Smooth muscle cell (in vitro differentiated cells): ENCODE data around the gene PMPCA. TPM values are rescaled to one million over a fixed set of nuclear protein-coding genes. Genes with fewer than 3 reads are reported as not detected.

Source experiments
- DNase-seq: peaks from one replicate; lab custom pipeline; 2025; ENCODE audit not compliant: unreplicated experiment; lab: John Stamatoyannopoulos, UW
- H2AFZ ChIP-seq: fragments of 200-600 bp; sonication (generic); 2 replicates; pipeline ENCODE4 v1.6.0; 2016; ENCODE audit warnings: antibody characterized with exemption, low read depth, mild to moderate bottlenecking
- H3F3A ChIP-seq: fragments of 200-600 bp; sonication (generic); 2 replicates; pipeline ENCODE4 v1.6.0; 2017; ENCODE audit warnings: antibody characterized with exemption, low read depth
- H3K27ac ChIP-seq: fragments of 200-600 bp; sonication (generic); 2 replicates; pipeline ENCODE4 v1.5.1; 2016; ENCODE audit warnings: low read depth, mild to moderate bottlenecking
- H3K27me3 ChIP-seq: fragments of 200-600 bp; sonication (generic); 2 replicates; pipeline ENCODE4 v1.6.1; 2016; ENCODE audit warnings: low read depth, mild to moderate bottlenecking
- H3K36me3 ChIP-seq: fragments of 200-600 bp; sonication (generic); 2 replicates; pipeline ENCODE4 v1.5.1; 2016; ENCODE audit warnings: low read depth
- H3K4me1 ChIP-seq: fragments of 200-600 bp; sonication (generic); 2 replicates; pipeline ENCODE4 v1.5.1; 2016; ENCODE audit warnings: low read depth
- H3K4me2 ChIP-seq: fragments of 200-600 bp; sonication (generic); 2 replicates; pipeline ENCODE4 v1.6.0; 2016; ENCODE audit warnings: mild to moderate bottlenecking
- H3K4me3 ChIP-seq: fragments of 200-600 bp; sonication (generic); 2 replicates; pipeline ENCODE4 v1.5.1; 2016; ENCODE audit warnings: mild to moderate bottlenecking
- H3K79me2 ChIP-seq: fragments of 200-600 bp; sonication (generic); 2 replicates; pipeline ENCODE4 v1.6.0; 2016; ENCODE audit warnings: low read depth, mild to moderate bottlenecking
- H3K9ac ChIP-seq: fragments of 200-600 bp; sonication (generic); 2 replicates; pipeline ENCODE4 v1.6.0; 2016; ENCODE audit warnings: low read depth
- H3K9me3 ChIP-seq: fragments of 200-600 bp; sonication (generic); replicated peaks from 2 replicates; pipeline ENCODE4 v1.5.1; 2016; ENCODE audit warnings: low read depth
- H4K20me1 ChIP-seq: fragments of 200-600 bp; sonication (generic); 2 replicates; pipeline ENCODE4 v1.6.0; 2016; ENCODE audit warnings: low read depth
- CTCF ChIP-seq: fragments of 200-600 bp; sonication (generic); IDR thresholded peaks from 2 replicates; pipeline ENCODE4 v1.5.1; 2017; ENCODE audit warnings: borderline replicate concordance, mild to moderate bottlenecking, antibody characterized with exemption; ENCODE audit not compliant: insufficient read depth, poor library complexity, severe bottlenecking
- WGBS: methylation state at CpG from one replicate; pipeline ENCODE4 v1.1.7; 2016; ENCODE audit warnings: low lambda C conversion rate; 5-methylcytosine and 5-hydroxymethylcytosine counted together
- polyA plus RNA-seq: library from polyadenylated mRNA; unstranded; fragments of >200 nt; fragmentation: Nextera tagmentation; extraction: Ambion mirVana; gene quantifications from 2 replicates; pipeline ENCODE4 v1.2.1, GENCODE V29; 2016
- total RNA-seq: library from RNA; depleted of rRNA; stranded (reverse); fragments of >200 nt; gene quantifications from 2 replicates; pipeline ENCODE4 v1.2.3, GENCODE V29; 2014

PMPCA gene
- total and polyA plus RNA-seq, 2 experiments from 2014 or later = 39.8 to 73.0 TPM

GRCh38 chr9:136397643-136398042 lies 12.8 kb upstream of the PMPCA start:
- no peak overlapping the region for H2AFZ ChIP-seq
- H3K4me1 ChIP-seq = peaks cover 7% of the 10 kb centered on the region
- H3K4me3 ChIP-seq = no peak overlapping the region
- H3K9me3 ChIP-seq = no peaks in the 10 kb centered on the region
- no peak for TF ChIP-seq CTCF
- H3K9ac ChIP-seq = no peak overlapping the region
- no peak for DNase-seq
- peaks cover 21% of the 10 kb centered on the region for H3K79me2 ChIP-seq
- no CpG with 5 or more reads among the region's 6 CpGs for WGBS
- no peak overlapping the region for H3K27ac ChIP-seq
- no peaks in the 10 kb centered on the region for H3K27me3 ChIP-seq
- H3K36me3 ChIP-seq = no peaks in the 10 kb centered on the region
- H3K4me2 ChIP-seq = no peak overlapping the region
- H4K20me1 ChIP-seq = peaks cover 15% of the 10 kb centered on the region
- peaks cover 7% of the 10 kb centered on the region for H3F3A ChIP-seq

- 98% methylated on average over 12 of the region's 12 CpGs for WGBS
- Histone ChIP-seq H3K79me2 (peaks cover 21% of the 10 kb centered on the region), H4K20me1 (peaks cover 15% of the 10 kb centered on the region), H2AFZ (no peak overlapping the region), H3K4me3 (no peak overlapping the region), H3F3A (peaks cover 7% of the 10 kb centered on the region), H3K9ac (no peak overlapping the region), H3K27ac (no peak overlapping the region), H3K27me3 (no peaks in the 10 kb centered on the region), H3K36me3 (no peaks in the 10 kb centered on the region), H3K4me2 (no peak overlapping the region), H3K4me1 (peaks cover 7% of the 10 kb centered on the region), H3K9me3 (no peaks in the 10 kb centered on the region)
- DNase-seq = no peak
- TF ChIP-seq CTCF = no peak
These were observed 12.2 kb upstream of the PMPCA start for GRCh38 chr9:136398286-136398685.

- 4% methylated on average over 61 of the region's 67 CpGs for WGBS
- H3K4me2 ChIP-seq = peak overlapping the region; percentile 100
- peaks cover 7% of the 10 kb centered on the region for H3K4me1 ChIP-seq
- H3K27me3 ChIP-seq = no peaks in the 10 kb centered on the region
- H2AFZ ChIP-seq = peak overlapping the region; percentile 80
- H3K27ac ChIP-seq = peak overlapping the region; percentile 33
- H3F3A ChIP-seq = peaks cover 7% of the 10 kb centered on the region
- no peaks in the 10 kb centered on the region for H3K9me3 ChIP-seq
- peak overlapping the region; percentile 86 for H3K9ac ChIP-seq
- DNase-seq = no peak
- peak overlapping the region; percentile 95 for H3K4me3 ChIP-seq
- H3K36me3 ChIP-seq = no peaks in the 10 kb centered on the region
- peaks cover 15% of the 10 kb centered on the region for H4K20me1 ChIP-seq
- no peak for TF ChIP-seq CTCF
- peaks cover 21% of the 10 kb centered on the region for H3K79me2 ChIP-seq
These were observed 11.1 kb upstream of the PMPCA start for GRCh38 chr9:136399176-136400037.
